Liver (tissue), 9 donors: ENCODE data around the gene FXYD2. TPM values are rescaled to one million over a fixed set of nuclear protein-coding genes. Genes with fewer than 3 reads are reported as not detected.

Experiments
- DNase-seq: peaks from one replicate; pipeline ENCODE4 v3.0.0-alpha.2; 2017; ENCODE audit warnings: low spot score
- H3K27ac ChIP-seq, 2 donors: one replicate each; pipeline ENCODE4 v1.7.0; 2013; ENCODE audit warnings: inconsistent platforms in 2 of 2, low read length in 2 of 2, control low read depth in 1 of 2, low read depth in 1 of 2, mild to moderate bottlenecking in 1 of 2
- H3K27me3 ChIP-seq, 4 donors: one replicate each; pipeline versions ENCODE4 v1.6.1 to v1.7.0; 2013; ENCODE audit warnings: low read length in 3 of 4, inconsistent platforms in 1 of 4, mild to moderate bottlenecking in 1 of 4, moderate library complexity in 1 of 4; ENCODE audit not compliant: control insufficient read depth in 4 of 4, insufficient read depth in 4 of 4
- H3K36me3 ChIP-seq, 4 donors: one replicate each; pipeline versions ENCODE4 v1.6.1 to v1.7.0; 2013; ENCODE audit warnings: low read length in 3 of 4, mild to moderate bottlenecking in 3 of 4, low read depth in 1 of 4, moderate library complexity in 1 of 4; ENCODE audit not compliant: control insufficient read depth in 4 of 4, insufficient read depth in 3 of 4
- H3K4me1 ChIP-seq, 4 donors: one replicate each; pipeline versions ENCODE4 v1.6.1 to v1.7.0; 2013; ENCODE audit warnings: low read length in 3 of 4, mild to moderate bottlenecking in 3 of 4, moderate library complexity in 1 of 4; ENCODE audit not compliant: control insufficient read depth in 4 of 4, insufficient read depth in 4 of 4
- H3K4me3 ChIP-seq, 3 donors: one replicate each; pipeline versions ENCODE4 v1.6.1 to v1.7.0; 2013; ENCODE audit warnings: low read length in 3 of 3, control low read depth in 1 of 3, low read depth in 1 of 3, mild to moderate bottlenecking in 1 of 3
- H3K9ac ChIP-seq, 2 donors: one replicate each; pipeline ENCODE4 v1.7.0; 2013; ENCODE audit warnings: low read length in 2 of 2, mild to moderate bottlenecking in 2 of 2, moderate library complexity in 2 of 2, control low read depth in 1 of 2, low read depth in 1 of 2
- H3K9me3 ChIP-seq, 4 donors: one replicate each; pipeline versions ENCODE4 v1.6.1 to v1.7.0; 2013; ENCODE audit warnings: low read length in 3 of 4; ENCODE audit not compliant: control insufficient read depth in 4 of 4
- ATF3 ChIP-seq: IDR thresholded peaks from 2 replicates; pipeline ENCODE4 v1.6.1; 2016; ENCODE audit warnings: antibody characterized with exemption
- CTCF ChIP-seq: fragments of 150-350 bp; IDR thresholded peaks from 2 replicates; pipeline ENCODE4 v1.5.1; 2017; ENCODE audit warnings: improper control_type of control experiment, low read depth, low read length; ENCODE audit not compliant: missing input control
- EGR1 ChIP-seq, 2 donors: IDR thresholded peaks; 2 replicates each; pipeline ENCODE4 v1.6.1; 2016 to 2018; ENCODE audit warnings: antibody characterized with exemption in 2 of 2, low read depth in 2 of 2
- FOXA1 ChIP-seq: IDR thresholded peaks from 2 replicates; pipeline ENCODE4 v1.6.1; 2016; ENCODE audit warnings: antibody characterized with exemption
- FOXA2 ChIP-seq: IDR thresholded peaks from 2 replicates; pipeline ENCODE4 v1.6.1; 2016; ENCODE audit warnings: antibody characterized with exemption
- GABPA ChIP-seq, 2 donors: IDR thresholded peaks in 1 of 2; conservative IDR thresholded peaks in 1 of 2; 2 replicates each; pipeline ENCODE4 v1.6.1; 2016; ENCODE audit warnings: antibody characterized with exemption in 2 of 2, mild to moderate bottlenecking in 1 of 2, moderate library complexity in 1 of 2
- HNF4A ChIP-seq, 2 donors: conservative IDR thresholded peaks; 2 replicates each; pipeline ENCODE4 v1.6.1; 2016; ENCODE audit warnings: antibody characterized with exemption in 2 of 2, mild to moderate bottlenecking in 2 of 2
- HNF4G ChIP-seq: IDR thresholded peaks from 2 replicates; pipeline ENCODE4 v1.6.1; 2016; ENCODE audit warnings: antibody characterized with exemption
- JUND ChIP-seq, 2 donors: IDR thresholded peaks; 2 replicates each; pipeline ENCODE4 v1.6.1; 2016; ENCODE audit warnings: antibody characterized with exemption in 2 of 2
- MAX ChIP-seq: IDR thresholded peaks from 2 replicates; pipeline ENCODE4 v1.6.1; 2016; ENCODE audit warnings: antibody characterized with exemption
- NR2F2 ChIP-seq: IDR thresholded peaks from 2 replicates; pipeline ENCODE4 v1.6.1; 2016; ENCODE audit warnings: antibody characterized with exemption
- RAD21 ChIP-seq, 2 donors: IDR thresholded peaks; 2 replicates each; pipeline ENCODE4 v1.6.1; 2016; ENCODE audit warnings: antibody characterized with exemption in 2 of 2, mild to moderate bottlenecking in 2 of 2
- RXRA ChIP-seq, 2 donors: IDR thresholded peaks; 2 replicates each; pipeline ENCODE4 v1.6.1; 2017 to 2018; ENCODE audit warnings: antibody characterized with exemption in 2 of 2, mild to moderate bottlenecking in 1 of 2
- SP1 ChIP-seq: IDR thresholded peaks from 2 replicates; pipeline ENCODE4 v1.6.1; 2018; ENCODE audit warnings: antibody characterized with exemption, mild to moderate bottlenecking
- TAF1 ChIP-seq: conservative IDR thresholded peaks from 2 replicates; pipeline ENCODE4 v1.6.1; 2016; ENCODE audit warnings: antibody characterized with exemption, mild to moderate bottlenecking
- YY1 ChIP-seq: IDR thresholded peaks from 2 replicates; pipeline ENCODE4 v1.6.1; 2016; ENCODE audit warnings: antibody characterized with exemption, mild to moderate bottlenecking
- WGBS: extraction: QIAGEN DNeasy Blood & Tissue Kit; methylation state at CpG from one replicate; pipeline ENCODE4 v1.1.7; 2013; 5-methylcytosine and 5-hydroxymethylcytosine counted together
- polyA plus RNA-seq, 2 donors: library from polyadenylated mRNA; stranded (reverse) in 1 of 2; unstranded in 1 of 2; fragments of 200-250 nt in 1 of 2; fragments of >200 nt in 1 of 2; fragmentation: Nextera tagmentation in 1 of 2; extraction: Ambion mirVana in 1 of 2; gene quantifications; one replicate each; pipeline versions ENCODE4 v1.2.1 to v1.2.3, GENCODE V29; 2013 to 2015
- total RNA-seq, 2 donors: library from RNA; depleted of rRNA; stranded (reverse); fragments of >200 nt; gene quantifications; one replicate each; pipeline ENCODE4 v1.2.3, GENCODE V29; 2014
- TF ChIP-seq, protein P1 (sequence below): IDR thresholded peaks from 2 replicates; pipeline ENCODE4 v1.6.1; 2016; ENCODE audit warnings: antibody characterized with exemption, mild to moderate bottlenecking
- TF ChIP-seq, protein P2 (sequence below): IDR thresholded peaks from 2 replicates; pipeline ENCODE4 v1.6.1; 2016; ENCODE audit warnings: antibody characterized with exemption
- donor health status: healthy.
- donor health status: healthy.
- donor health status: healthy.
- donor health status: healthy.
- donor health status: healthy.

Gene FXYD2
- total and polyA plus RNA-seq, 4 donors: 20.2 to 105 (median 41.8) TPM

DNA sequence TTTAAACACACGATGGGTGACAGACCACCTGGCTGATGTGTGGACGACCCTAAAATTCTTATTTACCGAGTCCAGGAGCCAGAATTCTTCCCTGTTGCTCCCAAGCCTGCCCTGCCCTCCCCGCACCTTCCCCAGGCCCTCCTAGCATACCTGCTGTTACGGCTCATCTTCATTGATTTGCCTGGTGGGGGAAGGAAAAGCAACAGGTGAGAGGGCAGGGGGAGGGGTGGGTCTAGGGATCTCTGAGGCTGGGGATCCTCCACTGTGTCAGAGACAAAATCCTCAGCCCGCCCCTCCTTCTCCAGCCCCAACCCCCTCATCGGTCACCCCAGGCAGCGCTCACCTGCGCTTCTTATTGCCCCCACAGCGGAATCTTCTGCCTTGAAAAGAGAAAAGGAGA, 4.0 kb downstream of the FXYD2 start:
- H3K4me1 ChIP-seq: peaks cover 0 to 22% (median 8%) of the 10 kb centered on the region in 4 donors
- no peaks in the 10 kb centered on the region for H3K27me3 ChIP-seq
- H3K9ac ChIP-seq: no peak overlapping the region
- 85% methylated on average over 10 of the region's 10 CpGs for WGBS
- no peak overlapping the region for H3K4me3 ChIP-seq
- TF ChIP-seq EGR1 (IDR thresholded peaks at IDR 0.05; ENCODE audit: low read depth in 2 of 2) (no peak), FOXA1 (no peak), RAD21 (IDR thresholded peaks at IDR 0.05) (no peak), ATF3 (no peak), HNF4A (conservative IDR thresholded peaks at IDR 0.05) (no peak)
- H3K9me3 ChIP-seq: no peaks in the 10 kb centered on the region
- H3K27ac ChIP-seq: no peak overlapping the region
- no peak for DNase-seq
- H3K36me3 ChIP-seq: no peaks in the 10 kb centered on the region

DNA sequence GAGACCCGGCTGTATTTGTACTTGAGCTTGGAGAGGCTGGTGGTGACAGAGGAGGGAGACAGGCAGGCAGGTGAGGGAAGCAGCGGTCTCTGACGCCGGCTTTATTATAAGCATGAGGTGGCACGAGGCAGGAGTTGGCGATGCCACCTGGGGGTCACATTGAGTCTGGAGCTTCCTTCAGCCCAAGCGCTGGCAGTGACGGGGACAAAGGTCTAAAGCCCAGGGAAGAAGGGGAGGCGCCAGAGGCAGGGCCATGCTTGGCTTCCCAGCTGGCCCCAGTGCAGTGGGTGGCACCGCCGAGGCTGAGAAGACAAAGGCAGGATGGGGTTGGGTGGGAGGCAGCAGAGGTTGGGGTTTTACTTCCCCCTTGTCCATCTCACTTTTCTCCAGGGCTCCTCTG, 4.5 kb downstream of the FXYD2 start:
- WGBS: 63% methylated on average over 11 of the region's 11 CpGs
- DNase-seq: no peak
- Histone ChIP-seq H3K4me1 (peaks cover 0 to 20% (median 8%) of the 10 kb centered on the region in 4 donors), H3K27me3 (no peaks in the 10 kb centered on the region), H3K27ac (no peak overlapping the region), H3K36me3 (no peaks in the 10 kb centered on the region), H3K9me3 (no peaks in the 10 kb centered on the region), H3K9ac (no peak overlapping the region), H3K4me3 (no peak overlapping the region)
- TF ChIP-seq RAD21 (IDR thresholded peaks at IDR 0.05) (no peak), RXRA (IDR thresholded peaks at IDR 0.05) (no peak), ATF3 (no peak), GABPA (IDR thresholded peaks at IDR 0.05 in 1 of 2, conservative IDR thresholded peaks at IDR 0.05 in 1 of 2) (no peak), TAF1 (no peak), JUND (IDR thresholded peaks at IDR 0.05) (no peak), NR2F2 (no peak), FOXA2 (no peak), MAX (no peak), SP1 (no peak), EGR1 (IDR thresholded peaks at IDR 0.05; ENCODE audit: low read depth in 2 of 2) (no peak), FOXA1 (no peak), HNF4A (conservative IDR thresholded peaks at IDR 0.05) (no peak), CTCF (no peak), HNF4G (no peak), YY1 (no peak)
- TF ChIP-seq, protein P1, sequence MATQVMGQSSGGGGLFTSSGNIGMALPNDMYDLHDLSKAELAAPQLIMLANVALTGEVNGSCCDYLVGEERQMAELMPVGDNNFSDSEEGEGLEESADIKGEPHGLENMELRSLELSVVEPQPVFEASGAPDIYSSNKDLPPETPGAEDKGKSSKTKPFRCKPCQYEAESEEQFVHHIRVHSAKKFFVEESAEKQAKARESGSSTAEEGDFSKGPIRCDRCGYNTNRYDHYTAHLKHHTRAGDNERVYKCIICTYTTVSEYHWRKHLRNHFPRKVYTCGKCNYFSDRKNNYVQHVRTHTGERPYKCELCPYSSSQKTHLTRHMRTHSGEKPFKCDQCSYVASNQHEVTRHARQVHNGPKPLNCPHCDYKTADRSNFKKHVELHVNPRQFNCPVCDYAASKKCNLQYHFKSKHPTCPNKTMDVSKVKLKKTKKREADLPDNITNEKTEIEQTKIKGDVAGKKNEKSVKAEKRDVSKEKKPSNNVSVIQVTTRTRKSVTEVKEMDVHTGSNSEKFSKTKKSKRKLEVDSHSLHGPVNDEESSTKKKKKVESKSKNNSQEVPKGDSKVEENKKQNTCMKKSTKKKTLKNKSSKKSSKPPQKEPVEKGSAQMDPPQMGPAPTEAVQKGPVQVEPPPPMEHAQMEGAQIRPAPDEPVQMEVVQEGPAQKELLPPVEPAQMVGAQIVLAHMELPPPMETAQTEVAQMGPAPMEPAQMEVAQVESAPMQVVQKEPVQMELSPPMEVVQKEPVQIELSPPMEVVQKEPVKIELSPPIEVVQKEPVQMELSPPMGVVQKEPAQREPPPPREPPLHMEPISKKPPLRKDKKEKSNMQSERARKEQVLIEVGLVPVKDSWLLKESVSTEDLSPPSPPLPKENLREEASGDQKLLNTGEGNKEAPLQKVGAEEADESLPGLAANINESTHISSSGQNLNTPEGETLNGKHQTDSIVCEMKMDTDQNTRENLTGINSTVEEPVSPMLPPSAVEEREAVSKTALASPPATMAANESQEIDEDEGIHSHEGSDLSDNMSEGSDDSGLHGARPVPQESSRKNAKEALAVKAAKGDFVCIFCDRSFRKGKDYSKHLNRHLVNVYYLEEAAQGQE: no peak
- TF ChIP-seq, protein P2, sequence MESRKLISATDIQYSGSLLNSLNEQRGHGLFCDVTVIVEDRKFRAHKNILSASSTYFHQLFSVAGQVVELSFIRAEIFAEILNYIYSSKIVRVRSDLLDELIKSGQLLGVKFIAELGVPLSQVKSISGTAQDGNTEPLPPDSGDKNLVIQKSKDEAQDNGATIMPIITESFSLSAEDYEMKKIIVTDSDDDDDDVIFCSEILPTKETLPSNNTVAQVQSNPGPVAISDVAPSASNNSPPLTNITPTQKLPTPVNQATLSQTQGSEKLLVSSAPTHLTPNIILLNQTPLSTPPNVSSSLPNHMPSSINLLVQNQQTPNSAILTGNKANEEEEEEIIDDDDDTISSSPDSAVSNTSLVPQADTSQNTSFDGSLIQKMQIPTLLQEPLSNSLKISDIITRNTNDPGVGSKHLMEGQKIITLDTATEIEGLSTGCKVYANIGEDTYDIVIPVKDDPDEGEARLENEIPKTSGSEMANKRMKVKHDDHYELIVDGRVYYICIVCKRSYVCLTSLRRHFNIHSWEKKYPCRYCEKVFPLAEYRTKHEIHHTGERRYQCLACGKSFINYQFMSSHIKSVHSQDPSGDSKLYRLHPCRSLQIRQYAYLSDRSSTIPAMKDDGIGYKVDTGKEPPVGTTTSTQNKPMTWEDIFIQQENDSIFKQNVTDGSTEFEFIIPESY: no peak
